HG03565 (cell line): ENCODE measurements around the gene TGDS.
"Not testable (repeated sequence)": the region's sequence is repeated elsewhere in the genome, so short reads cannot be mapped to it uniquely, and the experiment has no call there.

ENCODE experiments used
- ATAC-seq: cut with Tn5 transposase; IDR thresholded peaks from one replicate; pipeline ENCODE4 v1.9.1; 2021; ENCODE audit warnings: mild to moderate bottlenecking, moderate library complexity; ENCODE audit not compliant: unreplicated experiment

The TGDS gene, protein sequence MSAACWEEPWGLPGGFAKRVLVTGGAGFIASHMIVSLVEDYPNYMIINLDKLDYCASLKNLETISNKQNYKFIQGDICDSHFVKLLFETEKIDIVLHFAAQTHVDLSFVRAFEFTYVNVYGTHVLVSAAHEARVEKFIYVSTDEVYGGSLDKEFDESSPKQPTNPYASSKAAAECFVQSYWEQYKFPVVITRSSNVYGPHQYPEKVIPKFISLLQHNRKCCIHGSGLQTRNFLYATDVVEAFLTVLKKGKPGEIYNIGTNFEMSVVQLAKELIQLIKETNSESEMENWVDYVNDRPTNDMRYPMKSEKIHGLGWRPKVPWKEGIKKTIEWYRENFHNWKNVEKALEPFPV

DNA sequence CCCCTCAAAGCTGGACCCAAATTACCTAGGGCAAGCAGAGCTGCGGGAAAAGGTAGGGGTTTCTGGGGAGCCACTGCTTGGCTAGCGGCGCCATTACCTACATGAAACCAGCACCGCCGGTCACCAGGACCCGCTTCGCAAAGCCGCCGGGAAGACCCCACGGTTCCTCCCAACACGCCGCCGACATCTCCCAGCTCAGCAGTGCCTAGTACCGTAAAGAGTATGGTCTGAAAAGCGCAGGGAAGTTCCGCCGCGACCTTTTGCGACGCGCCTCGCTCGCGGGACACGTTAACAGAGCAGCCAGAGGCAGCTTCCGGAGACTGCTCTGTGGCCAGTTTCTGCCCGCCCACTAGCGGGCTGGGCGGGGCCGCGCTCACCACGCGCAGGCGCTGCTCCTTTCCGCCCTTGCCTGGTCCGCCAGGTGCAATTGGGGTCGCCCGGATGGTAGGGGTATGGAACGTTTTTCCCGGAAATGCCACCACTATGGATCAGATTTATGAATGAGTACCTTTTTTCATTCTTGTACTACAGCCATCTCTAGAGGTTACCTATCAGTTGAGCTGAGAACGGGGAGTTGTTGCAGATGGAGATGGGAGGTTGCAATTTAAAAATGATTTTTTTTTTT, at the start of gene TGDS:
Gene TGDS, minus strand, starts transcription at position 203 of the 625 bp plus-strand sequence. Its CDS starts 16 bp downstream, at position 187.
- peak; percentile 97 for ATAC-seq

DNA sequence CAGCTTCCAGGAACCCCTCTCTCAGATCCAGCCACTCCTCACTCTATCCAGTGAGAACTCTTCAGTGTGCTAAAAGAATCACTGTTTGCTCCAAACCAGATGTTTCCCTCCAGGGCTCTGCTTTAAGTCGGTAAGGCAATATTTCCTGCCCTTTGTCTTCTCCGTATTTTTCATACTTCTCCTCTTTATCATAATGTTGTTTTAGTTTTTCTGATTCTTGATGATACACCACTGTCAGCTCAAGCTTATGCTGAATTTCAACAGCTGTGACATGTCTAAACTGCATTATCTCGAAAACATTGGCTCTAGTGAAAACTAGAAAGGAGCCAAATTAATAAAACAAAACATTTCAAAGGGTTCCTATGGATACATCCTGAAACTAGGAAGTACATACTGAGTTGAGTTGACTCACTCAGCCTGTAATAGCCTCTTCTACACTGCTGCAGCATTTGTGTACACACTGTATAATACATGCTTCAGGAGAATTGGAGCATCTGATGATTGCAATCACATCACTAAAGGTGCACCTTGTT, 45.5 kb upstream of the TGDS start:
- ATAC-seq = no peak

DNA sequence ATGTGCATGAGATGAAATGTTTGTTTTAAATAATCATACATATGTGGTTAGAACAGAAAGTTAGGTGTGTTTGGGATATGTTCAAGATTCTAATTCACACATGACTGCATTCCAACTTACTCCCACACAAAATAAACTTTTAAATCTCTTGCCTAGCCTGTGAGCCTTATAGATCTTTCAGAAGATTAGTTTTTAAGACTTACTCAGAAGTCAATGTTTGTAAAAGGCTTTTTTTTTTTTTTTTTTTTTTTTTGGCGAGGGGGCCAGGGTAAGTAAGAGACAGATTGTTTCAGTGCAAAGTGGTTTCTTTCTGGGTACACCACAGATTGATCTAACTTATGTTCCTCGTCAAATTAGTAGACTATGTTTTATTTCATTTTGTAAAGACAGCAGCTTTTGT, 44.8 kb upstream of the TGDS start:
- ATAC-seq = no peak

DNA sequence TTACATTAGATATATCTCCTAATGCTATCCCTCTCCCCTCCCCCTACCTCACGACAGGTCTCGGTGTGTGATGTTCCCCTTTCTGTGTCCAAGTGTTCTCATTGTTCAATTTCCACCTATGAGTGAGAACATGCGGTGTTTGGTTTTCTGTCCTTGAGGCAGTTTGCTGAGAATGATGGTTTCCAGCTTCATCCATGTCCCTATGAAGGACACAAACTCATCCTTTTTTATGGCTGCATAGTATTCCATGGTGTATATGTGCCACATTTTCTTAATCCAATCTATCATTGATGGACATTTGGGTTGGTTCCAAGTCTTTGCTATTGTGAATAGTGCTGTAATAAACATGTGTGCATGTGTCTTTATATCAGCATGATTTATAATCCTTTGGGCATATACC, 41.7 kb upstream of the TGDS start:
- ATAC-seq = not testable (repeated sequence)

DNA sequence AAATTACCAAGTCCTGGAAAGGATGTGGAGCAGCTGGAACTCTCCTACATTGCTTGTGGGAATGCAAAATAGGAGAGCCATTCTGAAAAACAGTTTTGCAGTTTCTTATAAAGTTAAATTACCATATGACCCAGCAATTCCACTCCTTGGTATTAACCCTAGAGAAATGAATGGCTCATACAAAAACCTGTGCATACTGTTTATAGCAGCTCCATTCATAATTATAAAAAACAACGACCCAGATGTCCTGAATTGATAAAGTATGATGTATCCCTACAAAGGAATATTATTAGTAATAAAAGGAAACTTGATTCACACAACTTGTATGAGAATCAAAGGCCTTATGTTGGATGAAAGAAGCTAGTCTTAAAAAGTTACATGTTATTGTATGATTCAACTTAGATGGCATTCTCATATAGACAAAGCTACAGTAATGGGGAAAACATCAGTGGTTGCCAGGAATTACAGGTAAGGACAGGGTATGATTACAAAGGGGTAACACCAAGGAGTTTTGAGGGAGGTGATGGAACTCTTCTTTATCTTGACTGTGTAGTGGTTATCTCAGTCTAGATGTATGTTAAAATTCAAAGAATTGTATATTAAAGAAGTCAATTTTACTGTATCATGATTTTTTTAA, 41.1 kb upstream of the TGDS start:
- no peak for ATAC-seq

DNA sequence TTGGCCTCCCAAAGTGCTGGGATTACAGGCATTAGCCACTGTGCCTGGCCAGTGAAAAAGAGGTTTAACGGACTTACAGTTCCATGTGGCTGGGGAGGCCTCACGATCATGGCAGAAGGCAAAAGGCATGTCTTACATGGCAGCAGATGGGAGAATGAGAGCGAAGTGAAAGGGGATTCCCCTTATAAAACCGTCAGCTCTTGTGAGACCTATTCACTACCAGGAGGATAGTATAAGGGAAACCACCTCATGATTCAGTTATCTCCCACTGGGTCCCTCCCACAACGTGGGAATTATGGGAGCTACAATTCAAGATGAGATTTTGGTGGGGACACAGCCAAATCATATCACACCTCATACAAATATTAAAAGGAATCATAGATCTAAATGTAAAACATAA, 40.1 kb upstream of the TGDS start:
- not testable (repeated sequence) for ATAC-seq

DNA sequence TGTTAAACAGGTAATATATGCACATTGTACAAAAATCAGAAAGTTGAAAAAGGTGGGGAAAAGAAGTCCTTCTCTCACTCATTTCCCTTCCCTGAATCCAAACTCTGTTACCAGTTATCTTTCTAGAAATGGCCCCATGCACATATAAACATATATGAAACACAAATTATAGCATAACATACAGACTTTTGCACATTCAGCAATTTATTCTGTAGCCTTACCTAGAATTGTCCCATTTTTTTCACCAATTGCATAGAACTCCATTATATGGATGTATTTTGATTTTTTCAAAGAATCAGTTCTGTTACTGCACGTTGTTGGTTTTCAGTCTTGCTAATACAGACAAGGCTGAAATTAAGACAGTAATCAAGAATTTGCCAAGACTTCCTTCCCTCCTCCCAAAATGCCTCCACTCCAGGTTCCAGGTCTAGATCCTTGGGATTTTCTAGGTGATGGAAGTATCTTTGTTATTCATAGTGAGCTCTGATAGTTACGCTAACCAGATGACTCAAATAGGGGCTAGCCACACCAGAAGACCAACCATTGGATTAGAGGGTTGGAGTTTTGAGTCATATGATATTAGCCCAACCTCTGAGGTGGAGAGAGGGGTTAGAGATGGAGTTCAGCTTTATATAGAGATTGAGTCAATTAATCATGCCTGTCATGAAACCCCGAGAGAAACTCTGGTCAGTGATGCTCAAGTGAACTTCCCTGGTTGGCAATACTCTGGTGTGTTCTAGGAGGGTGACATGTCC, 36.5 kb upstream of the TGDS start:
- ATAC-seq = no peak

DNA sequence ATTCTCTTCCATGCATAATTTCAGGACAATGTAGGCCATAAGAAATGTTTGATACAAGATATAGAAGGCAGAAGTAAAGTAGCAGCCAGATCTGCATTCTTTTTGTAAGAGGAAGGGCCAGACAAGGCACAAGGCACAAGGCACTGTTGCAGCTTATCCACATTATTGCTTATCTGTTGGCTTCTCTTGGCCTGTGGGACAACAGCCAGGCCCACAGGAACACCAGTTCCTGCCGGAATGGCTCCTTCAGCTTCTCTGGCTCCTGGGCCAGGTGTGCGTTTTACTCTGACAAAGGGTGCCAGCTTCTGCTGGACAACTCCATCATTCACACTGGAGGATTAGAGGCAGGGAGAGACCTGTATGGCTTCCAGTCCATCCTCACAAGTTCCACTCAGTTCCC, 34.9 kb upstream of the TGDS start:
- no peak for ATAC-seq

DNA sequence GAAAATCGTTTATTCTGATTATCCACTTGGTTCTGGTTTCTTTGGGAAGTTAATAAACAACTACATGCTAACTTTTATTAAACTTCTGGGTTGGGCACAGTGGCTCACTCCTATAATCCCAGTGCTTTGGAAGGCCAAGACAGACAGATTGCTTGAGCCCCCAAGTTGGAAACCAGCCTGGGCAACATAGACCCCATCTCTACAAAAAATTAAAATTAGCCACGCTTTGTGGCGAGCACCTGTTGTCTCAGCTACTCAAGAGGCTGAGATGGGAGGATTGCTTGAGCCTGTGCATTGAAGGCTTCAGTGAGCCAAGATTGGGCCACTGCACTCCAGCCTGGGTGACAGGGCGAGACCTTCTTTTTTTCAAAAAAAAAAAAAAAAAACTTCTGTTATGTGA, 27.4 kb upstream of the TGDS start:
- no peak for ATAC-seq

DNA sequence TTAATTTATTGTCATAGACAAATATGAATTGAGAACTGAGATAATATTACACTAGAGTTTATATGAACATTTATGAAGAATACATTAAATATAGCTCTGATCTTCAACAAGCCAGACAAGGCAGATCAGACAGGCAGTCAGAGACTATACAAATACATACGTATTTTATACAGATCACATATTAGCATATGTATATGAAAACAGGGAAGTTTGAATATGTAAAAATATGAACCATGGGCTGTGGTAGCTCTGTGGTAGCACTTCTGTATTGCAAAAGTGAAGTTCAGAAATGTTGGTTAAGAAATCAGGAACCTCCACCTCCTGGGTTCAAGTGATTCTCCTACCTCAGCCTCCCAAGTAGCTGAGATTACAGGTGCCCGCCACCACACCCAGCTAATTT, 26.4 kb upstream of the TGDS start:
- no peak for ATAC-seq

DNA sequence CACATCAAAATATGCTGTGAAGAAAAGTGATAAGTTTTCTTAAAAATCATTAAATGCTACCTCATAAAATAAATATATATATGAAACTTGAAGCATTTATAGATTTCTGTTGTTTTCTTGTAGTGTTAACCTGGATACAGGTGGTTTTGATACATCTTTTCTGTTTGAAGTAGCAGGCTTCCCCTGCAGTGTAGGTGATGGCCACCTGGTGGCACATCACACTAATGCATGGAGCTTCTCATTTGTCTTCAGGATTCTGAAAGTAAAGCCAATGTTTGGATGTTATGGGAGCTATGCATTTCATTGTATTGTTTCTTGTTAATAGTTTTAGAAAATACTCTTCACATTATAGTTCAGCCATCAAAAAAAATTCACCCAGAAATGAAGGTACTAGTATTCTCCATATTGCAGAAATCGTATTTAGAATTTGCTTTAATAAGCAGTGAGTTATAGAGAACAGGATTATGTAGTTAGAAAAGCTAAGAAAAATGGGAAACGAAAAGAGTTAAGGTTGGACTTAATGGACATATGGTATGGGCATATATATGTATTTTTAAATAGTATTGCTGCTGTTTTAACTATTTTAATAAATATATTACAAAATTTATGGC, 24.4 kb upstream of the TGDS start:
- ATAC-seq = peak; percentile 80

DNA sequence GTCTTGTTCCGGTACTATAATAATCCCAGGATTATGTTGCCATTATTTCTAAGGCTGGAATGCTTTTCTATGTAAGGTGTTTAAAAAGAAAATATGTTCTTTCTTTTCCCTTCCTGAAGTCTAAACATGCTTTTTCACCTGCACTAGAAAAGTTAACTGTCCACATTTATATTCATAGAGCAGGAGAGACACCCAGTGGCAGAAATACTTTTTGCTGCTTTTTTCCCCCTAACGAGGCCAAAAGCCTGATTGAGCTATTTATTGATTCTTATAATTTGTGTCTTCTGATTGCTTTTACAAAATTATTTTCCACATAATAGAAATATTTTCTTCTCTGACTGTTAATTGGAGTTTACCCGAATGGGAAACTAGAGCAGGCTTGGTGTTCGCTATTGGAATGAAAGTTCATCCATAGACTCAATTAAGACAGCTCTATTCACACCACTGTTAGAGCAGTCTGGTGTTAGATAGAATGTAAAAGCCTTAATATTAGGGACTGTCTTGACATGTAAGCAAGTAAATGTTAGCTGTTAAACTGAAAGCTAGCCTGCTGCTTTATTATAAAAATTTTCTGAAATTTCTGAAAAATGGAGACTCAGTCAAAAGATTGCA, 21.5 kb upstream of the TGDS start:
- ATAC-seq = peak; percentile 45

DNA sequence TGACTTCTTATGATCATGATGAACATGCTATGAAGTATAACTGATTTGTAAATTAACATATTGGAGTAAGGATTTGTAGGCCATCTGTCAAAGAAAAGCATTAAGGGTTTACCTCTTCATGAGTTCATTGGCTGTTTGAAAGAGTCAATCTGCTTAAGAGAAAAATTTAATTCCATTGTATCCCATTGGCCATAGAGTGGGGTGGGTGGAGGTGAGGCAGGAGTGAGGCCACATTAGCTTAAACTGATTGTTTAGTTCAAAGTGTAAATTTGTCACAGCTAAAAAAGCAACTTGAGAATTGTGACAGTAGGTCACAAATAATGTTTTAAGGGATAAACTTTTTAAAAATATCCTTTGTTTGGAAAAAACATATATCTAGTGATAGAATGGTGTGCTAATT, 17.1 kb upstream of the TGDS start:
- no peak for ATAC-seq

DNA sequence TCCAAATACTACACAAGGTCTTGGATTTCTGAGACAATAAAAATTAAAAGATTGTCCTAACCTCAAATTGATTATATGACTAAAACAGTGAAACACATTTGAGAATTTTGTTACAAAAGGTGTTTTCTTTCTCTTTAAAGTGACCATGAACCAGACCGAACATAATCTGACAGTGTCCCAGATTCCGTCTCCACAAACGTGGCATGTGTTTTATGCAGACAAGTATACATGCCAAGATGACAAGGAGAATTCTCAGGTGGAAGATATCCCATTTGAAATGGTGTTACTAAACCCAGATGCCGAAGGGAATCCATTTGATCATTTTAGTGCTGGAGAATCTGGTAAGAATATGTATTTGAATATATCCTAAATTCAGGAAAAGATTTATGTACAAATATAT, 16.1 kb upstream of the TGDS start:
- no peak for ATAC-seq

DNA sequence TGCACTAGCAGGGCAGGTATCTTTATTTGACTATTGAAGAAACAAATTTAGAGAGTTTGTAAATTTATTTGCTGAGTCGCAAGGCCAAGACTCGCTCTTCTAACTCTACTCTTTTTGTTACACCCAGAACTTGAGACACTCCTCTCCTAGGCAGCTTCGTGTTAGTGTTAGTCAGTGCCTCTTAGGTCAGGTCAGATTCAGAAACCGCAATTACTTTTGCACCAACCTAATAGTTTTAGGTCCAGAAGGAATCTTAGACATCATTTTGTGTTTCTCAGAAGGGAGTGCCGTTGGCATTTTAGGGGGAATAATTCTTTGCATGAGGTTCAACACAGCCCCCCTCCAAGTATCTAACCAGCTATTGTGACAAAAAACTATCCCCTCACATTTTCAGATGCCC, 14.5 kb upstream of the TGDS start:
- ATAC-seq = no peak

DNA sequence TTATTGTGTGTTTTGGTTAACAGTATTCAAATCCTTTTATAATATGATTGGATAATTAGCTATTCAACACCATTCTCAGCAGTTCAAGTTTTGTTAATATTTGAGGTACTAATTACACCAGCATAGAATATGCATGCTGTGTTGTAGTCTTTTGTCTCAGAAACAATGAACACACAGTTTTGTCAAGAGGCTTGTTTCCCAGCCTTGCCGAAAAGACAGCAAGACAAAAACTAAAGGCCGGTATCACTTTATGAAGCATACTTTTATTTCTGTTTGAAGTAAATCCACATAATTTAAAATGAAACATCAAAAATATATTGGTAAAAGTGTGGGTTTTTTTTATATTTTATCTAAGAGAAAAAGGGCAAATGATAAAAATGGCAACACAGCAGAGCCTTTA, 13.2 kb upstream of the TGDS start:
- no peak for ATAC-seq

DNA sequence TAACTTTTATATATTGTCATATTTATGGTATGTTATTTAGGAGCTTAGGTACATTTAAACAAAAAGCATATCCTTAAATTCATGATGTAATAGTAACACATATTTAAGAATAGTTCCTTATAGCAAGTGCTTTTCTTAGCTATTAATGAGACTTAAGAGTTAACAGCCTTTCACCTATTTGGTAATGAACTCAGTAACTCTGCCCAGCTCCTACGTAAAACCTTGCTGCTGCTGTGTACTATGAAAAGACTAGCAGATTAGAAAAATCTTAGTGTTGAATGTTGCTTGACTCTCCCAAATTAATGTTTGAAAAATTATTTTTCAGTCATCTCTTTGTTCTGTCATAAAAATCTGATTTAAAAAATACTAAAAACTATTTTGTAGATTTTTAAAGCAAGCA, 12.6 kb upstream of the TGDS start:
- no peak for ATAC-seq

DNA sequence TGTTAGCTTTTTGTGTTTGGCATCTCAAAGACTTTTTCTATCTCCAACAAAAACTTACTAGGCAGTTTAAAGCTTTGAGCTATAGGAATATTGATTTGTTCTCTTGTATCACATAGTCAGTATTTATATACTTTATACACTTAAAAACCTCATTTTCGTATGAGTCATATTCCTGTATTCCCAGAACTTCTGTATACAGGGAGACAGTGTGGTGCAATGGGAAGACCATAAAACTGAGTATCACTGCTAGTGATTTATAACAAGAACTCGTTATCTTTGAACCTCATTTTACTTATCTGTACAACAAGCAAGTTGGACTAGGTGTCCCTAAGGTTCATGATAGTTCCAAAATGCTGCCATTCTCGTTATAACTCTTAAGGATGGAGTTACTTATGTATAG, 12.0 kb upstream of the TGDS start:
- ATAC-seq = no peak

DNA sequence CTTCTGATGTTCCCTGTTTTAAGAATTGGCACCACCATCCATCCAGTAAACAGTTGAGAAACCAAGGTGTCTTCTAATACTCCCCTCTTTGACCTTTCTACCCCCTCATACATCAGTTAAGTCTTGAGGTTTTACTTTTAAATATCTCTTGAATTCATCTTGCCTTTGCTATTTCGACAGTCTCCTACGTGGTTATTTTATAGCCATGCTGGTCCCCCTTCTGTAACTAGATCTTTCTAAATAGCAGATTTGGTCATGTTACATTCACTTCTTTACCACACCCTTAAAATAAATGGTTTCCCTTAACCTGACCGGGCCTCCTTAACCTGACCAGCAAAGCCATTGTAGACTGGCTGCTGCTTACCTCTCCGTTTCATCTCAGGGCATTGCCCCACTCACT, 11.1 kb upstream of the TGDS start:
- no peak for ATAC-seq

DNA sequence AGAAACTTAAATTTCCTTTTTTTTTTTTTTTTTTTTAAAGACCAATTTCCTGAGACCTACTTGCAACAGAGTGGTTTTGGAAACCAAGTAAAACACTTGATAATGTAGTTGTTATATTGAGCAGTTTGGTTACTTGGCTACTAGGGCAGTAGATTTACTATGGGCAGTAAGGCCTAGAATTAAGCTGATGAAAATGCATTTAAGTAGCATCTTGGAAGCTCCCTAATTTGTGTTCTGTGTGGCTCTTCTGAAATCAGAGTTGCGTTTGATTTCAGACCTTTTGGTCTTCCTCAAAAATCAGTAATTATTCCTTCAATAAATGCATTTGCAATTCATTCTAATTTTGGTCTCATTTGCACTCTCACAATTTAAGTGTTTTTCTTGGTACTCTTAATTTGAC, 6.5 kb upstream of the TGDS start:
- ATAC-seq = no peak
